Right ventricle myocardium inferior (tissue), 1 donor: ENCODE data around the gene EVA1A. TPM values are rescaled to one million over a fixed set of nuclear protein-coding genes. Genes with fewer than 3 reads are reported as not detected.
"Not testable (repeated sequence)": the region's sequence is repeated elsewhere in the genome, so short reads cannot be mapped to it uniquely, and the experiment has no call there.

Experiments used
- ATAC-seq: fragments of 200-7000 bp; cut with Tn5 transposase; one replicate; pipeline ENCODE4 v1.9.1; 2020; ENCODE audit warnings: mild to moderate bottlenecking, moderate library complexity
- DNase-seq: peaks from one replicate; pipeline ENCODE4 v3.0.0; 2021; ENCODE audit errors: missing footprints
- intact Hi-C: fragments of 100-400 bp; cut with DNase I; formaldehyde crosslinking; loops from one replicate; pipeline ENCODE4 v1.11.0; 2022
- total RNA-seq: library from RNA; stranded (reverse); fragmentation: NEBNext Ultra II Directional; extraction: Animal tissue kit (Norgen Biotek cat#: 25700); gene quantifications from one replicate; pipeline ENCODE4 v1.2.1, GENCODE V29; 2021
- donor health status: DM: no; HTN: yes; CAD: no; lungs with severe emphysema.

Gene EVA1A
- total RNA-seq, 1 donor from 2014 or later = 0.84 TPM

GRCh38 chr2:75500633-75501032 lies 60.1 kb downstream of the EVA1A start:
- ATAC-seq (no peak), DNase-seq (no peak)
- intact Hi-C loops = no loop called here

DNA sequence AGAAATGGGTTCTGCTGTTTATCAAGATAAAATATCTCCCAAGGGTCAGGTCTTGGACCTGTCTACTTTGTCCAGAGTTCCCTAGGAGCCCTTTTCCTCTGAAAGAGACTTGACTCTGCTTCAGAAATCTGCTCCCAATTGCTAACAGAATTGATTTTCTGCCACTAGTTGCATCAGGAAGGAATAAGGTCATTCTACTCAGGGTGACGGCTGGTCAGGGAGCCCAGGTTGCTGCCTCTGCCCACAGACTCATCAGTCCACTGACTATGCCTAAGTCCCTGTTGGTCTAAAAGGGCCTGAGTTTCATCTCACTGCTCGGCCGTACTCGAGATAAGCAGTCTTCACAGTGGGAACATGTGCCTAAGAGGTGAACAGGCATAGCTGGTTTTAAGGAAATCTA lies 61.2 kb downstream of the EVA1A start:
- no peak for ATAC-seq
- no peak for DNase-seq
- intact Hi-C loops = no loop called here

DNA sequence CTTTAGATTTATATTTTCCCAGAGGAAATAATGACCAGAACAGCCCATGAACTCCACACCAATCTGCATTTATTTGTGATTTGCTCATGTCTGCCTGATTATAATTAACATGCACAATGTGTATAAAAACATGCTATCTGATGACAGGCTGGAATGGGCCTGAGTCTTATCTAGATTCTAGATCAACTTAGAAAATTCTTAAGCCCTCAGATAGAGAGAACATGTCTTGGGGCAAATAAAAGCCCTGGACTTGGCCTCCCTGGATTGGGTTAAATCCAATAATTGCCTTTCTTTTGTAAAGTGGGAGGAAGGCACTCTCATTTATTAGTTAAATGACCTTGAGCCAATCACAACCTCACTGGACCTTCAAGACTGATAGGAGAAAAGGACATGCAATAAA lies 61.8 kb downstream of the EVA1A start:
- ATAC-seq = no peak
- DNase-seq = no peak
- intact Hi-C loops = no loop called here

DNA sequence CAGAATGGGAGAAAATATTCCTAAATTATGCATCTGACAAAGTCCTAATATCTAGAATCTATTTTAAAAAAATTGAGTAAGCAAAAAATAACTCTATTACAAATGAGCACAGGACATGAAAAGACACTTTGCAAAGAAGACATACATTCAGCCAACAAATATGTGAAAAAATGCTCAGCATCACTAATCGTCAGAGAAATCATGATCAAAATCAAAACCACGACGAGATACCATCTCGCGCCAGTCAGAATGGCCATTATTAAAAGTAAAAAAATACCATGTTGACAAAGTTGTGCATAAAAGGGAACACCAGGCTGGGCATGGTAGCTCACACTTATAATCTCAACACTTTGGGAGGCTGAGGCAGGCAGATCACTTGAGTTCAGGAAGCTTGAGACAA lies 63.5 kb downstream of the EVA1A start:
- DNase-seq (no peak), ATAC-seq (no peak)
- intact Hi-C loops = no loop called here

GRCh38 chr2:75495862-75496261 lies 64.9 kb downstream of the EVA1A start:
- no peak for ATAC-seq
- no peak for DNase-seq
- intact Hi-C loops = no loop called here

GRCh38 chr2:75494137-75494769 lies 66.5 kb downstream of the EVA1A start:
- ATAC-seq (no peak), DNase-seq (no peak)
- intact Hi-C loops = no loop called here

DNA sequence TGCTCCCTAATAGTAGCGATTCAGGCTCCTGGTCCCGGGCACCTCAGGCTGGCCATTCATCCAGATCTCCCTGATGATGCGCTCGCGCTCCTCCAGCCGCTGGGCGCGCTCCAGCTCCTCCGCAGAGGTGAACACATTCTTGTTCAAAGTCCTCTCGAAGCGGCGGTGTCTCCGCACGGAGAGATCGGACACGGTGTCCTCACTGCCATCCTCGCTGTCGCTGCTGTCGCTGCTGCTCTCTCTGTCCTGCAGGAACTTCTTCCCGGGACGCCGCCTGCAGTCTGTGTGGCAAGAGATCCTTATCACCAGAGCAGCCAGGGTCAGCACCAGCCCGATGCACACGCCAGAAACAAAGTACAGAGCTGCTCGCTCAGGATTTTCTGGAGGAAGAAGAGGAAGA lies 67.5 kb downstream of the EVA1A start:
- ATAC-seq (no peak), DNase-seq (no peak)
- intact Hi-C loops = no loop called here

DNA sequence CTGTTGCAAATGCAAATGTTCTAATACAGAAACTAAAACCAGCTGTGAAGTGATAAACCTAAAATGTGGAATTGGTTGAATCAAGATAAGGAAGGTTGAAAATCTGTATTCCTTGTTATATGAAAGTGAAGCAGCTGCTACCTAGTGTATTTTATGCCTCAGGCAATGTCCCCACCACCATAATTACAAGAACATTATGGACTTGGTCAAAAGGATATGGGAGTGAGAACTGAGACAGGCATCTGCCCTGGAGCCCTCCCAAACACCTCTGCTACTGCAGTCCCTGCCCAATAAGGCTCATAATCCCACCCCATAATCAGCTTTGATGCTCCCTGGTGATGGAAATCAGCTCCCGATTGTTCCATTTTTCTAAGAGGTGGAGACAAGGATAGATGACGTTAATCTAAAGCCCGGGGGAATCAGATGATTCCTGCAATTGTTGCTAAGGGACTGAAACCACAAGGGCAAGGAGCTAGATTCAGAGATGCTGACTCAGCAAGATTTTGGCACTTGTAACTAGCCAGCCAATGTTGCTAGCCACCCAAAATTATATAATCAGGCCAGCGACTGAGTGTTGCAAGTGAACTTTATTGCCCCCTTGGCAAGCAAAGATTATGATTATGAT lies 69.5 kb downstream of the EVA1A start:
- DNase-seq = no peak
- ATAC-seq = no peak
- intact Hi-C loops = no loop called here

- no peak for DNase-seq
- no peak for ATAC-seq
- intact Hi-C loops = no loop called here
Measured at GRCh38 chr2:75489721-75490120, 71.0 kb downstream of the EVA1A start.

- DNase-seq (no peak), ATAC-seq (no peak)
- intact Hi-C loops = no loop called here
Measured at GRCh38 chr2:75488157-75488556, 72.6 kb downstream of the EVA1A start.

DNA sequence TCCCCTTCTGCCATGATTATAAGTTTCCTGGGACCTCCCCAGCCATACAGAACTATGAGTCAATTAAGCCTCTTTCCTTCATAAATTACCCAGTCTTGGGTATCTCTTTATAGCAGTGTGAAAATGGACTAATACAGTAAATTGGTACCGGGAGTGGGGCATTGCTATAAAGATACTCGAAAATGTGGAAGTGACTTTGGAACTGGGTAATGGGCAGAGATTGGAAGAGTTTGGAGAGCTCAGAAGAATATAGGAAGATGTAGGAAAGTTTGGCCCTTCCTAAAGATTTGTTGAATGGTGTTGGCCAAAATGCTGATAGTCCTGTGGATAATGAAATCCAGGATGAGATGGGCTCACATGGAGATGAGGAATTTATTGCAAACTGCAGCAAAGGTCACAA lies 74.0 kb downstream of the EVA1A start:
- ATAC-seq, intact Hi-C loops, DNase-seq: not testable (repeated sequence)

- intact Hi-C loops = no loop called here
- DNase-seq (no peak), ATAC-seq (no peak)
Measured at GRCh38 chr2:75484840-75485239, 75.9 kb downstream of the EVA1A start.

DNA sequence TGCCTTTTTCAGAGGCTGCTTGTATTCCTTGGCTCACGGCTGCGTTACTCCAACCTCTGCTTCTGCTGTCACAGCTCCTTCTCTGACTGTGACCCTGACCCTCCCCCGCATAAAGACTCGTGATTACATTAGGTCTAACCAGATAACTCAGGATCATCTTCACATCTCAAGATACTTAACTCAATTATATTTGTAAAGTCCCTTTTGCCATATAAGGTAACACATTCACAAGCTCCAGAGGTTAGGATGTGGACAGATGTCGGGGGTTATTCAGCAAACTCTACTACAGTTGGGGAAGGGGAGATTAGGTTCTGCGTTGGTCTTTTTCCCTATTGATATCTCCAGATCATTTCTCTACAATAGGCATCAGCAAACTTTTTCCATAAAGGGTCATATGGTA lies 76.9 kb downstream of the EVA1A start:
- intact Hi-C loops = no loop called here
- no peak for DNase-seq
- no peak for ATAC-seq

- no peak for DNase-seq
- intact Hi-C loops = no loop called here
- ATAC-seq = no peak
Measured at GRCh38 chr2:75482398-75482797, 78.3 kb downstream of the EVA1A start.

DNA sequence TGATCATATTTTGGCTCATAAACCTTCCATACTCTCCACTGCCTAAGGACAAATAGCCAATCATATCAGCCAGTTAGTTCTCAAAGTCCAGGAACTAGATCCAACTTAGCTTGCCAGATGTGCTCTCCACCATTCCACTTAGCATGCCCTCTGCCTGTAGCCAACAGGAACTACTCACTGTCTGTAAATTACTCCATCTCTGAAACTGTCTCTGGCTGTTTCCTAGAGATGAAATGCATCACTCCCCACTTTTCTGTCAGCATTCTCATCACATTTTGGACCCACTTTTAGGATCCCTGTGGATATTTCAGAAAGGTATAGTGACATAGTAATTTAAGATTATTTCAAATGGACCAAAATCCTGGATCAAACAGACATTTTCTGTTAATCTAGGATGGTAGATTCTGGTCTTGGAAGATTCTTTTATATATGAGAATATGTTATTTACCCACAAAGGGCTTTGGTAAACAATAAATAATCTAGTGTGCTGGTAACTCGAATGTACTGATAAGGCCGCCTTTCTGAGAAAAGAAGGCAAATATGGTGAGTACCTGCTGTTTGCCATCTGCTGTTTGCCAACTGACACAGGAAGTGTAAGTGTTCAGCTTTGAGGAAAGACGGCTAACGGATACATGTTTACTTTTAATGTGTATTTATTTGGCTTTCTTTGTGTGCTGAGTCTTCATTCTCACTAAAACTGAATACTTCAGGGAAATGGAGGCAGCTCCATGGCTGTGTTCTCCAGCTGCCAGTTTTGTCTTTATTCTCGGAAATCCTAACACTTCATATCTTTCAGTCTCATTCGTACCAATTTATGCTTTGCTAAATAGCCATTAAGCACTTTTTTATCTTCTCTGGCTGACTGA lies 79.5 kb downstream of the EVA1A start:
- ATAC-seq = no peak
- intact Hi-C loops = no loop called here
- DNase-seq = no peak

DNA sequence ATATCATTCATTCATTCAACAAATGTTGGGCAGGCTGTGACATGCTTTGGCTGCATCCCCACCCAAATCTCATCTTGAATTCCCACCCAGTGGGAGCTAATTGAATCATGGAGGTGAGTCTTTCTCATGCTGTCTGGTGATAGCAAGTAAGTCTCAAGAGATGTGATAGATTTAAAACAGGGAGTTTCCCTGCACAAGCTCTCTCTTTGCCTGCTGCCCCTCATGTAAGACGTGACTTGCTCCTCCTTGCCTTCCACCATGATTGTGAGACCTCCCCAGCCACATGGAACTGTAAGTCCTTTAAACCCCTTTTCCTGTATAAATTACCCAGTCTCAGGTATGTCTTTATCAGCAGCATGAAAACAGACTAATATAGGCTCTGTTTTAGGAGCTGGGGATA lies 83.0 kb downstream of the EVA1A start:
- intact Hi-C loops, ATAC-seq, DNase-seq: not testable (repeated sequence)

DNA sequence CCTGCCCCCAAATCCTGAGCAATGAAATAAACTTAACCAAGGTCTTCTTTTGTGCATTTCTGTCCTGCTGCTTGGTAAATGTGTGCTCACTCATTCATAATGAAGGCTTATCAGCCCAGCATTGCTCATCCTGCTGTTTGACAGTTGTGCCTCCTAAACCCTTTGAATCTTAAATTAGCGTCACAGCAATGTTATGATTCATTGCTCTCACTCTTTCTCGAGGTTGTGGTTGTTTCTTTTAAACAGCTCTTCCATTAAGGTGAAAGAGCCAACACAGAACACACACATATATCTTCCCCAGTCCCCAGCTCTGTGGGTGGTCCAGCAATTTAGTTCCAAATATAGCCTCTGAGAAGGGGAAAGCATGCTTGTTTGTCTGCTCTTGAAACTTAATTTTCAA lies 84.0 kb downstream of the EVA1A start:
- intact Hi-C loops = no loop called here
- ATAC-seq (no peak), DNase-seq (no peak)

DNA sequence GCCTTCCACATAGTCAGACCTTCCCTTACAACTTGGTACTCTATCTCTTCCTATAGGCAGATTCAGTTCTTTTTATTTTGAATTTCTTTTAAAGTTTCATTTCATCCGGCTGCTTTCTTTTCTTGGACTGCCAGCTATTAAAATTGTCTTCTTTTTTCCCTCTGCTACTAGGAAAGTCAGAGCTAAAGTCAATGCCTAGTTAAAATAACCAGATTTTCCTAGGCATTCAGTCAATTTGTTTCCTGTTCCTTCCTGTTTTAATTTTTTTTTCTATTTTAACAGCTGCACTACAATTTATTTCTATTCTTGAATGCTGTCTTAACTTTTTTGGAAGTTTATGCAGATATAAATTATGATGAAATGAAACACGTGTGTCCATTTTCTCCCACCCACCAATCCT lies 84.8 kb downstream of the EVA1A start:
- intact Hi-C loops = no loop called here
- no peak for ATAC-seq

GRCh38 chr2:75475049-75475448 lies 85.7 kb downstream of the EVA1A start:
- intact Hi-C loops = no loop called here
- DNase-seq (no peak), ATAC-seq (no peak)

More for the DNA sequence above, 84.8 kb downstream of the EVA1A start:
- DNase-seq = no peak

GRCh38 chr2:75474115-75474514 lies 86.6 kb downstream of the EVA1A start:
- intact Hi-C loops = no loop called here
- ATAC-seq = no peak
- no peak for DNase-seq
